ENCODE data around the gene CALCOCO1. TPM values are rescaled to one million over a fixed set of nuclear protein-coding genes. Genes with fewer than 3 reads are reported as not detected.

CALCOCO1 gene
- total and polyA plus RNA-seq, 2 of the 8 experiments (the other 6 are each of a cell fraction or from before 2014, with no cell fraction given) = 20.3 to 39.3 TPM

DNA sequence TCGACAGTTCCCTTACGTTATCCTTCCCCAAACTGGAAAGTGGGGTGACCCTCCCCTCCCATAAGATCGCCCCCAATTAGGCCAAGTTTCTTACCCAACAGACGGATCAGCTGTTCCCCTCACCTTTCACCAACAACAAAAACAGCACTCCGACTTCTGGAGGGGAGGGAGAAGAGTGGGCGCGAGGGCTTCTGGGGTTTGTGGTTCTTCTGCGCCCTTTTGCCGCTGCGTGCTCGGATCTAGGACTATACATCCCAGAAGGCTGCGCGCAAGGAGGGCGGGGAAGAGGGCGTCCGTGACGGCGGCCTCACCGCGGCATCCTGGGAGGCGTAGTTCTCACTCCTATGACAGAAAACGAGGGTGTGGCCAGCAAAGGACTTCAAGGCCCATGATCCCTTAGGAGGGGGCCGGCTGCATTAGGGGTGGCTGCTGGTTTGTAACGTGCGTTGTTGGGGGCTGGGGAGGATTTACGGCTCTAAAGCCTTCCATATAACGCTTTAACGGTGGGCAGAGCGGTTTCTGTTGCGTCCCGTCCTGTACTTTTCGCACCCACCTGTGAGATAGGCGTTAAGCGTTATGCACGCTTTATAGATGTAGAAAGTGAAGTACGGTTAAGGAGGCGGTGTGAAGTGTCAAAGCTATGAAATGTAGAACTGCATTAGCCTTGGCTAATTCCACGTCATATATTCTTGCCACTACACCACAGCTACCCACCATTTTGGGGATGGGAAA is at the start of gene CALCOCO1 (continued):
- no peak for TF ChIP-seq RAD21 (IDR thresholded peaks at IDR 0.05 in 1 of 2, conservative IDR thresholded peaks at IDR 0.05 in 1 of 2; ENCODE audit: low read depth in 2 of 2, low read length in 2 of 2)
- no peak for TF ChIP-seq KDM1A (IDR thresholded peaks at IDR 0.05; ENCODE audit: borderline replicate concordance, low read length)
- TF ChIP-seq CTBP2 (IDR thresholded peaks at IDR 0.05; ENCODE audit: borderline replicate concordance, insufficient read depth, insufficient read length, low read length) = no peak
- TF ChIP-seq TBP (IDR thresholded peaks at IDR 0.05; ENCODE audit: low read depth, low read length) = peak; percentile 44; the same call in 1 of the 2 replicates
- TF ChIP-seq HDAC2 (IDR thresholded peaks at IDR 0.05; ENCODE audit: borderline replicate concordance in 1 of 2, low read depth in 2 of 2, low read length in 2 of 2) = peak; percentile 56 to 91; a peak in 2 of 4 replicates
- TF ChIP-seq CHD2 (IDR thresholded peaks at IDR 0.05; ENCODE audit: low read length) = 0 out of 2 replicates have a peak, but pooled peaks have one; percentile 42
- no peak for TF ChIP-seq JUND (IDR thresholded peaks at IDR 0.05; ENCODE audit: low read length)
- peak; percentile 94 for TF ChIP-seq CREB1 (IDR thresholded peaks at IDR 0.05)
- TF ChIP-seq, protein P1, sequence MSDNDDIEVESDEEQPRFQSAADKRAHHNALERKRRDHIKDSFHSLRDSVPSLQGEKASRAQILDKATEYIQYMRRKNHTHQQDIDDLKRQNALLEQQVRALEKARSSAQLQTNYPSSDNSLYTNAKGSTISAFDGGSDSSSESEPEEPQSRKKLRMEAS (IDR thresholded peaks at IDR 0.05) = peak; percentile 49; the same call in 1 of the 2 replicates
- TF ChIP-seq YY1 (IDR thresholded peaks at IDR 0.05; ENCODE audit: low read depth, low read length) = peak; percentile 78; the same call in 1 of the 2 replicates
- TF ChIP-seq CEBPB (IDR thresholded peaks at IDR 0.05; ENCODE audit: low read depth, low read length) = no peak
- peak; percentile 66 for TF ChIP-seq ASH2L (IDR thresholded peaks at IDR 0.05; ENCODE audit: low read length)
- peak; percentile 89 to 96 for TF ChIP-seq SIN3A (conservative IDR thresholded peaks at IDR 0.05 in 1 of 2, IDR thresholded peaks at IDR 0.05 in 1 of 2; ENCODE audit: low read depth in 1 of 2, low read length in 2 of 2)
- TF ChIP-seq SAP30 (IDR thresholded peaks at IDR 0.05; ENCODE audit: insufficient read depth, insufficient replicate concordance, low read length) = peak; percentile 98
- TF ChIP-seq NRF1 (IDR thresholded peaks at IDR 0.05; ENCODE audit: low read depth, low read length) = no peak
- peak; percentile 86 for TF ChIP-seq SP1 (IDR thresholded peaks at IDR 0.05; ENCODE audit: low read depth, low read length)
- no peak for TF ChIP-seq SIRT6 (IDR thresholded peaks at IDR 0.05; ENCODE audit: low read length)
